Memory B cell (primary cell): ENCODE results near the gene VILL.
A peak's percentile ranks its signal among the peaks of the same experiment; 100 is the strongest.
"Not testable (repeated sequence)": the region's sequence is repeated elsewhere in the genome, so short reads cannot be mapped to it uniquely, and the experiment has no call there.

Experiments used
- ATAC-seq: fragments of 150-1000 bp; cut with Tn5 transposase; 2 replicates; pipeline ENCODE4 v1.10.0; 2021; ENCODE audit warnings: low read depth, mild to moderate bottlenecking, moderate library complexity
- DNase-seq, 2 donors: peaks; one replicate each; pipeline ENCODE4 v3.0.0; 2022; ENCODE audit warnings: low spot score in 2 of 2
- H3K27ac Mint-ChIP-seq: one replicate; pipeline ENCODE4 v1.8.0; 2022; ENCODE audit warnings: mild to moderate bottlenecking, moderate library complexity, mixed read lengths
- H3K27me3 Mint-ChIP-seq: one replicate; pipeline ENCODE4 v1.8.0; 2022; ENCODE audit warnings: mixed read lengths
- H3K36me3 Mint-ChIP-seq: one replicate; pipeline ENCODE4 v1.8.0; 2022; ENCODE audit warnings: mild to moderate bottlenecking, mixed read lengths
- H3K4me1 Mint-ChIP-seq: one replicate; pipeline ENCODE4 v1.8.0; 2022; ENCODE audit warnings: mixed read lengths
- H3K4me3 Mint-ChIP-seq: one replicate; pipeline ENCODE4 v1.8.0; 2022; ENCODE audit warnings: mild to moderate bottlenecking, moderate library complexity, mixed read lengths
- H3K9me3 Mint-ChIP-seq: one replicate; pipeline ENCODE4 v1.8.0; 2022; ENCODE audit warnings: mixed read lengths

The VILL gene

GRCh38 chr3:37986479-37987314 is 3.9 kb upstream of the VILL start:
- Mint-ChIP-seq H3K27me3 (peaks cover 7% of the 10 kb centered on the region), H3K4me3 (no peak overlapping the region)
- ATAC-seq: no peak

DNA sequence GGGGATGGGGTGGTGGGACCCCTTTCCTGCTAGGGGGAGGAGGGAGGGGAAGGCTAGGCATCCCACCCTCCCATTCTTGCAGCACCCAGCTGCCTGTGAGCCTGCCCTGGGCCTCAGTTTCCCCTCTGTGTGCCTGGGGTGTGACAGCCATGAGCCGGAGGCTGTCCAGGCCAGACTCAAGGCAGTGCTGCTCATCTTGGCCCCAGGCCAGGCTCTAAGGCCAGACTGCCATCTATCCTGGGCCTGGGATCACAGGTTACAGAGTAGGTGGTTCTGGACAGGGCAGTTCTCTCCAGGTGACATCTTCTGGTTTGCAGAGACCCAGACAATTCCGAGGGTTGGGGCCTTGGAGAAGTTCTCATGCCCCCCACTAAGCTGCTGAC is 3.3 kb upstream of the VILL start:
- Mint-ChIP-seq H3K9me3 (no peaks in the 10 kb centered on the region), H3K4me3 (no peak overlapping the region), H3K27ac (no peak overlapping the region), H3K36me3 (no peaks in the 10 kb centered on the region), H3K27me3 (peaks cover 7% of the 10 kb centered on the region), H3K4me1 (no peaks in the 10 kb centered on the region)
- ATAC-seq (no peak), DNase-seq (no peak)

More at GRCh38 chr3:37986479-37987314, 3.9 kb upstream of the VILL start:
- H3K27ac Mint-ChIP-seq: no peak overlapping the region
- no peak for DNase-seq
- no peaks in the 10 kb centered on the region for H3K4me1 Mint-ChIP-seq
- no peaks in the 10 kb centered on the region for H3K9me3 Mint-ChIP-seq
- no peaks in the 10 kb centered on the region for H3K36me3 Mint-ChIP-seq

DNA sequence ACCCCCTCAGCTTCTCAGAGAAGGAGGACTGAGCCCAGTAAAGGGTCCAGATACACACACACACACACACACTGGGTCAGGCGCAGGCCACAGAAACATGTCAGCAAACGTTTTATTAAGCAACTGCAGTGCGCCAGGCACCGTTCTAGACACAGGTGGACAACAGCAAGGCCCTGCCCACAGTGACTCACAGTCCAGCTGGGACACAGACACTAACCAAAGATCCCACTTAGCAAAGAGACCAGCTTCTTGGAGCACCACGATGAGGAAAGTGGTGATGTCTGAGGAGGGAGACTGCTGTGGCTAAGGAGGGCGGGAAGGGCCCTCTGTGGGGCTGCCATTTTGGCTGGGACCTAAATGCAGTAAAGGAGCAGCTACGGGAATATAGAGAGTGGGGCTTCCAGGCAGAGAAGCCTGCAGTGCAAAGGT is 2.8 kb upstream of the VILL start:
- peaks cover 7% of the 10 kb centered on the region for H3K27me3 Mint-ChIP-seq
- H3K27ac Mint-ChIP-seq: no peak overlapping the region
- no peaks in the 10 kb centered on the region for H3K9me3 Mint-ChIP-seq
- DNase-seq: no peak
- no peaks in the 10 kb centered on the region for H3K4me1 Mint-ChIP-seq
- H3K4me3 Mint-ChIP-seq: no peak overlapping the region
- no peak for ATAC-seq
- no peaks in the 10 kb centered on the region for H3K36me3 Mint-ChIP-seq

- not testable (repeated sequence) for H3K27me3 Mint-ChIP-seq, DNase-seq, H3K27ac Mint-ChIP-seq, H3K36me3 Mint-ChIP-seq, H3K4me1 Mint-ChIP-seq, H3K9me3 Mint-ChIP-seq, ATAC-seq, H3K4me3 Mint-ChIP-seq
Observed at GRCh38 chr3:37988376-37988775, 2.2 kb upstream of the VILL start.

DNA sequence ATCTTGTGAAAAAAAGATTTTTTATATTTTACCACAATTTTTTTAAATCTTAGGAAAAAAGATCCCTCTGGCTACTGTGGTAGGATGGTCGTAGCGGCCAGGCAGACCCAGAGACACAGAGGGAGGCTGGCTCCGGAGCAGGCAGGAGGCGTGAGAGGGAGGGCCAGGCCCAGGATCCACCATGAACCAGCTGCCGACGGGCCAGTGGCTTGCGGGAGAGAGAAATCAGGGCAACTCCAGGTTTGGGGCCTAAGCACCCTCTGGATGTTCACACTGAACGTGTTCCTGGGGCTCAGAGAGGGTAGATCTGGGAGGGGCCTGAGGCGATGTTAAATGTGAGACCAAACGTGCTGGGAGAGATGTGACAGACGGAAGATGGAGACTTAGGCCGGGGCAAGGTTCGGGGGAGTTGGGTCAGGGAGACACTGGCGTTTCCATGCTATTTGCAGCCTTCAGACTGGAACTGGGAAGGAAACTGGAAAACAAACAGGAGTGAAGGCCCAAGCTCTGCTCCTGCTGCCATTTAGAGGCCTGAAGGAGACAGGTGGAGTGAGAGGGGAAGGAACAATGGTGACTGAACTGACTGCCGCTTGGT is 1.6 kb upstream of the VILL start:
- Mint-ChIP-seq H3K9me3 (no peaks in the 10 kb centered on the region), H3K36me3 (no peaks in the 10 kb centered on the region), H3K27ac (no peak overlapping the region), H3K4me3 (no peak overlapping the region), H3K4me1 (peaks cover 4% of the 10 kb centered on the region), H3K27me3 (peaks cover 7% of the 10 kb centered on the region)
- DNase-seq (no peak), ATAC-seq (no peak)

GRCh38 chr3:37989821-37990480 is 635 bp upstream of the VILL start:
- no peaks in the 10 kb centered on the region for H3K36me3 Mint-ChIP-seq
- H3K27ac Mint-ChIP-seq: no peak overlapping the region
- H3K4me3 Mint-ChIP-seq: no peak overlapping the region
- peaks cover 11% of the 10 kb centered on the region for H3K4me1 Mint-ChIP-seq
- ATAC-seq: no peak
- no peaks in the 10 kb centered on the region for H3K9me3 Mint-ChIP-seq
- H3K27me3 Mint-ChIP-seq: peaks cover 7% of the 10 kb centered on the region
- no peak for DNase-seq

DNA sequence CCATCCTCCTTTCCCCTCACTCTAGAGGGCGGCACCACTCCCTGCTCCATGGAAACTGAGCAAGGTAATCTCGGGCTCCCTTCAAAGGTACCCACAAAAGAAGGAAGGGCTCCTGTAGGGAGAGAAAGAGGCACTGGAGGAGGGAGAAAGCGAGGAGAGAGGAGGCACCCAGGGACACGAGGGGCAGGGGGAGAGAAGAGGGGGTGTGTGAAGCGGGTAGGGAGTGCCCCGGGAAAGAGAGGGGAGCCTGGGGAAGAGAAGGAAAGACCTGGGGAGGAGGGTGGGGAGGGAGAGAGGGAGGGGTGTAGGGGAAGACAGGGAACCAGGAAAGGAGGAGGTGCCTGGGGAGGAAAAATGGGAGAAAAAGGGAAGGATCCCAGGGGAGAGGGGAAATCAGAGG is 523 bp downstream of the VILL start:
- no peak overlapping the region for H3K4me3 Mint-ChIP-seq
- peaks cover 5% of the 10 kb centered on the region for H3K36me3 Mint-ChIP-seq
- peaks cover 18% of the 10 kb centered on the region for H3K4me1 Mint-ChIP-seq
- H3K27ac Mint-ChIP-seq: peak overlapping the region; percentile 59
- H3K27me3 Mint-ChIP-seq: peaks cover 3% of the 10 kb centered on the region
- ATAC-seq: no peak
- no peaks in the 10 kb centered on the region for H3K9me3 Mint-ChIP-seq
- DNase-seq: no peak

DNA sequence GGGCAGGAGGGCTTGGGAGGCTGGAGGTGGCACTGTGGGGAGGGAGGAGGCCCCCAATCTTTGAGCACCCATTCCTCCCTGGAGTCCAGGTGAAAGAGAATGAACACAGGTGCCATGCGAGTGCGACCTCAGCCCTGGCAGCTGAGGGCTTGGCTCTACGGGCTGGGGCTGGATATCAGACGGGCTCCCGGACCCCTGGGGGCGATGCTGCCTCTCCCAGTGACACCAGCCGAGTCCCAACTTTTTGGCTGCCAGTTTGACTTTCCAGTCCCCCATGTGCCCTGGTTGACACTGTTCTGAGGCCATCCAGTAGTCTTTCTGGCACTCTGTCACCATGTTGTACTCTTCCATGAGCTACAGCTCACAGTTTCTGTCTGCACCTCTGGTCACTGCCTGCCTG is 1.2 kb downstream of the VILL start:
- H3K9me3 Mint-ChIP-seq: no peaks in the 10 kb centered on the region
- H3K4me3 Mint-ChIP-seq: no peak overlapping the region
- DNase-seq (no peak), ATAC-seq (no peak)
- H3K36me3 Mint-ChIP-seq: peaks cover 11% of the 10 kb centered on the region
- H3K4me1 Mint-ChIP-seq: peaks cover 21% of the 10 kb centered on the region
- H3K27ac Mint-ChIP-seq: no peak overlapping the region
- peaks cover 1% of the 10 kb centered on the region for H3K27me3 Mint-ChIP-seq

DNA sequence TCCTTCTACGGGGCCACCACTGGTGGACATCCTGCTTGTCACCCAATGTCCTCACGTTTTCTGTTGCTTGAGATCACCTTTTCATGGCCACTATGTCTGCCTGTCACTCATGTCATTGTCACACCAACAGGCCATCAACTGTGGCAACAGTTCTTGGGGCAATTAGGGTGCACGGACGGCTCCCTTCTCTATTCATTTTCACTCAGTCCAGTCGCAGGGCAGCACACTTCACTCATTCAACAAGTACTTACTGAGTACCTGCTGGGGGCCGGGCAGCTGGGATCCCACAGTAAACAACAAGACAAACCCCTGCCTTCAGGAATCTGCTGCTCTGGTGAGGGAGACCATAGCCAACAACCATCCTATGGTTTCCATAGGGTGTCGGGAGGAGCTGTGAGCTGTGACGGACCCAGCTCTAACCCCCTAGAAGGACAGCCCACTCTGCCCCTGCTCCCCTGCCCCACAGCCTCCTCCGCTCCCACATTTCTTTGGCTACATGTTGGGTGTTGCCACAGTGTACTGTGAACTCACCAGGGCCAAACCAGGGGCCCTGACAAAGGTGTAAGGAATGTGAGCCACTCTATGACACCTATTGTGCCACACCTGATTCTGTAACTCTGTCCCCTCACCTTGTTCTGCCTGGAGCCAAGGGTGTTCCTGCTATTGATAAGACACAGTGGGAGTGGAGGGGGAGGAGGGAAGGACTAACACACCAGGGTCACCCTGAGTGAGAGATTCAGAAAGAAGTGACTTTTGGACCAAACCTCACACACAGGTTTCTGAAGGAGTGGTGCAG is 1.9 kb downstream of the VILL start:
- no peak for ATAC-seq
- H3K27ac Mint-ChIP-seq: no peak overlapping the region
- H3K4me3 Mint-ChIP-seq: no peak overlapping the region
- peaks cover 13% of the 10 kb centered on the region for H3K36me3 Mint-ChIP-seq
- no peak for DNase-seq
- peaks cover 23% of the 10 kb centered on the region for H3K4me1 Mint-ChIP-seq
- peaks cover 1% of the 10 kb centered on the region for H3K27me3 Mint-ChIP-seq
- H3K9me3 Mint-ChIP-seq: no peaks in the 10 kb centered on the region

- no peak for ATAC-seq
- peak overlapping the region; percentile 96 for H3K4me3 Mint-ChIP-seq
- peaks cover 25% of the 10 kb centered on the region for H3K4me1 Mint-ChIP-seq
- peaks cover 13% of the 10 kb centered on the region for H3K36me3 Mint-ChIP-seq
- no peak for DNase-seq
- no peaks in the 10 kb centered on the region for H3K9me3 Mint-ChIP-seq
- peak overlapping the region; percentile 87 for H3K27ac Mint-ChIP-seq
- peaks cover 1% of the 10 kb centered on the region for H3K27me3 Mint-ChIP-seq
Observed at GRCh38 chr3:37993067-37993455, 2.5 kb downstream of the VILL start.

DNA sequence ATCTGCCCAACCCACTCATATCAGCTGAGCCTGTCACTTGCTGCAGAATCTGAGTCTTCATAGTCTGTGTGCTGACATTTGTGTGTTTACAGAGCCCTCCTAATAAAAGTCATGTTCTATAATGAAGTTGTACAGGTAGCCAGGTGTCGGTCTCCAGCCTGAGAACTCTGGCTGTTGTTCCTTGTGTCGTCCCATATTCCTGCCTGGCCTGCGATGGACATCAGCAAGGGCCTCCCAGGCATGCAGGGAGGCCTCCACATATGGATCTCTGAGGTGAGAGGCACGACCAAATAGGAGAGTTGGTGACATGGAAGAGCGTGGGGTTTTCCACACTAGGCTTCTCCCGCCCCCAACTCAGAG is 2.9 kb downstream of the VILL start:
- peak overlapping the region; percentile 87 for H3K27ac Mint-ChIP-seq
- peaks cover 29% of the 10 kb centered on the region for H3K4me1 Mint-ChIP-seq
- H3K9me3 Mint-ChIP-seq: no peaks in the 10 kb centered on the region

DNA sequence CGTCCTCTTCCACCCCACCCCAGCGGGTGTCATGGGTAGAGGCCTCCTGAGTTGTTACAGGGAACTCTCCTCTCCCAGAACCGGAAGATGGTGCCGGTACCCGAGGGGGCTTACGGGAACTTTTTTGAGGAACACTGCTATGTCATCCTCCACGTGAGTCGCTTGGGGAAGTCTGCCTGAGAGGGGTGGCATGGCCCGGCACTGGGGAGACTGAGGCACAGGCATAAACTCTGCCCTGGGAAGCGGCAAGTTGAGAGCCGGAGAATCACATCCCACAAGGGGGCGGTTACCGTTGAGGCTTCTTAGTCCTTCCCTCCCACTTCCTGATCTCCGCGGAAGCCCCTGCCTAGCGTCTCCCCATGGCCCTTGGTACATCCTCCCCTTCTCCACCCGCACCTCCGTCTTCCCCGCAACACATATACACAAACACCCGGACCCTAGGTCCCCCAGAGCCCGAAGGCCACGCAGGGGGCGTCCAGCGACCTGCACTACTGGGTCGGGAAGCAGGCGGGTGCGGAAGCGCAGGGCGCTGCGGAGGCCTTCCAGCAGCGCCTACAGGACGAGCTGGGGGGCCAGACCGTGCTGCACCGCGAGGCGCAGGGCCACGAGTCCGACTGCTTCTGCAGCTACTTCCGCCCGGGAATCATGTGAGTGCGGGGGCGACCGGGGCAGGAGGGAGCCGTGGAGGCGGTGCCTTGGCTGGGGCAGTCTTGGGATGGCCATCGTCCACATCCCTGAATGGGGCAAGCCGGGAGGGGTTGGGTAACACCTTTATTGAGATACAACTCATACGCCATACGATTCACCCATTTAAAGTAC is 3.4 kb downstream of the VILL start:
- Mint-ChIP-seq H3K27ac (peak overlapping the region; percentile 87), H3K36me3 (peaks cover 13% of the 10 kb centered on the region), H3K4me3 (peak overlapping the region; percentile 96), H3K27me3 (peaks cover 1% of the 10 kb centered on the region), H3K4me1 (peaks cover 31% of the 10 kb centered on the region), H3K9me3 (no peaks in the 10 kb centered on the region)
- DNase-seq (peak in 1 of 2 donors; percentile 47), ATAC-seq (peak; percentile 38)

More for the DNA sequence above, 2.9 kb downstream of the VILL start:
- Mint-ChIP-seq H3K36me3 (peaks cover 13% of the 10 kb centered on the region), H3K4me3 (peak overlapping the region; percentile 96), H3K27me3 (peaks cover 1% of the 10 kb centered on the region)
- no peak for DNase-seq
- ATAC-seq: no peak

- H3K27ac Mint-ChIP-seq: peak overlapping the region; percentile 87
- H3K27me3 Mint-ChIP-seq: peaks cover 1% of the 10 kb centered on the region
- DNase-seq (no peak), ATAC-seq (no peak)
- H3K36me3 Mint-ChIP-seq: peaks cover 16% of the 10 kb centered on the region
- H3K4me1 Mint-ChIP-seq: peaks cover 36% of the 10 kb centered on the region
- H3K4me3 Mint-ChIP-seq: peak overlapping the region; percentile 96
- no peaks in the 10 kb centered on the region for H3K9me3 Mint-ChIP-seq
Observed at GRCh38 chr3:37994639-37994972, 4.0 kb downstream of the VILL start.
